Heart left ventricle (tissue), 13 donors: ENCODE results near the gene PYGL.

Experiments used
- CTCF ChIP-seq, 12 donors: fragments of 200-600 bp; sonication (generic) in 4 of 12; IDR thresholded peaks; one replicate each; pipeline versions ENCODE4 v1.5.0 to v1.8.0; 2018 to 2022; ENCODE audit warnings: antibody characterized with exemption in 12 of 12, mild to moderate bottlenecking in 5 of 12
- POLR2A ChIP-seq, 2 donors: fragments of 450-650 bp; IDR thresholded peaks; one replicate each; pipeline ENCODE4 v1.6.1; 2017; ENCODE audit warnings: antibody characterized with exemption in 2 of 2, mild to moderate bottlenecking in 2 of 2, moderate library complexity in 2 of 2
- donor health status: ischemic (EF 13 %, LVEDD 7.1; RV severe dilation, severe dysfunction).
- donor health status: DM: no; HTN: yes; CAD: no.
- donor health status: DM: no; HTN: no; CAD: no.
- donor health status: ischemic (EF 25% LVEDD 6.9; RV normal size, moderate dysfunction).
- donor health status: ischemic (EF 25% LVEDD 5.7; RV mildly dilated, moderate dysfunction).
- donor health status: ischemic (EF 35%, LVEDD 5.7; RV mildly dilated, moderate dysfunction).
- donor health status: nonischemic (EF 11% LVEDD 7.7; RV severe dilation, severe dysfunction).
- donor health status: DM: yes; HTN: yes; CAD: no.
- donor health status: PGD.
- donor health status: ischemic (EF 29% LVEDD 5.4; RV normal size, mild dysfunction).
- donor health status: nonischemic (EF 23%, LVEDD 6.1; RV moderate dilation, normal function).

GRCh38 chr14:50932592-50933495 lies 11.4 kb downstream of the PYGL start:
- TF ChIP-seq CTCF (IDR thresholded peaks at IDR 0.05) (no peak), POLR2A (IDR thresholded peaks at IDR 0.05) (no peak)
